ENCODE results near the gene HDAC4. TPM values are rescaled to one million over a fixed set of nuclear protein-coding genes. Genes with fewer than 3 reads are reported as not detected.

Gene HDAC4
- total and polyA plus RNA-seq, 8 donors: 1.7 to 98.8 (median 24.5) TPM

GRCh38 chr2:239226677-239227581 lies 173.9 kb downstream of the HDAC4 start:
- TF ChIP-seq EP300 (IDR thresholded peaks at IDR 0.05) (no peak), POLR2A (IDR thresholded peaks at IDR 0.05) (no peak), POLR2AphosphoS5 (IDR thresholded peaks at IDR 0.05) (no peak)
- TF ChIP-seq, protein P1, sequence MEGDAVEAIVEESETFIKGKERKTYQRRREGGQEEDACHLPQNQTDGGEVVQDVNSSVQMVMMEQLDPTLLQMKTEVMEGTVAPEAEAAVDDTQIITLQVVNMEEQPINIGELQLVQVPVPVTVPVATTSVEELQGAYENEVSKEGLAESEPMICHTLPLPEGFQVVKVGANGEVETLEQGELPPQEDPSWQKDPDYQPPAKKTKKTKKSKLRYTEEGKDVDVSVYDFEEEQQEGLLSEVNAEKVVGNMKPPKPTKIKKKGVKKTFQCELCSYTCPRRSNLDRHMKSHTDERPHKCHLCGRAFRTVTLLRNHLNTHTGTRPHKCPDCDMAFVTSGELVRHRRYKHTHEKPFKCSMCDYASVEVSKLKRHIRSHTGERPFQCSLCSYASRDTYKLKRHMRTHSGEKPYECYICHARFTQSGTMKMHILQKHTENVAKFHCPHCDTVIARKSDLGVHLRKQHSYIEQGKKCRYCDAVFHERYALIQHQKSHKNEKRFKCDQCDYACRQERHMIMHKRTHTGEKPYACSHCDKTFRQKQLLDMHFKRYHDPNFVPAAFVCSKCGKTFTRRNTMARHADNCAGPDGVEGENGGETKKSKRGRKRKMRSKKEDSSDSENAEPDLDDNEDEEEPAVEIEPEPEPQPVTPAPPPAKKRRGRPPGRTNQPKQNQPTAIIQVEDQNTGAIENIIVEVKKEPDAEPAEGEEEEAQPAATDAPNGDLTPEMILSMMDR (IDR thresholded peaks at IDR 0.05): no peak
- H3K4me3 ChIP-seq: no peak overlapping the region
- no peaks in the 10 kb centered on the region for H3K9me3 ChIP-seq
- peak in 1 of 2 donors; percentile 23 for DNase-seq
- intact Hi-C loops (cut with DNase I; ENCODE audit: low total_unique reads): no loop called here
- H3K27ac ChIP-seq: peak overlapping the region; percentile 21 to 93 (median 90)
- peaks cover 45 to 88% (median 63%) of the 10 kb centered on the region in 4 donors for H3K4me1 ChIP-seq
- WGBS, 5 donors: 67 to 79% (median 77%) methylated on average over 13 to 17 of the region's 17 CpGs
- no peaks in the 10 kb centered on the region for H3K27me3 ChIP-seq
- no peaks in the 10 kb centered on the region for H3K36me3 ChIP-seq

DNA sequence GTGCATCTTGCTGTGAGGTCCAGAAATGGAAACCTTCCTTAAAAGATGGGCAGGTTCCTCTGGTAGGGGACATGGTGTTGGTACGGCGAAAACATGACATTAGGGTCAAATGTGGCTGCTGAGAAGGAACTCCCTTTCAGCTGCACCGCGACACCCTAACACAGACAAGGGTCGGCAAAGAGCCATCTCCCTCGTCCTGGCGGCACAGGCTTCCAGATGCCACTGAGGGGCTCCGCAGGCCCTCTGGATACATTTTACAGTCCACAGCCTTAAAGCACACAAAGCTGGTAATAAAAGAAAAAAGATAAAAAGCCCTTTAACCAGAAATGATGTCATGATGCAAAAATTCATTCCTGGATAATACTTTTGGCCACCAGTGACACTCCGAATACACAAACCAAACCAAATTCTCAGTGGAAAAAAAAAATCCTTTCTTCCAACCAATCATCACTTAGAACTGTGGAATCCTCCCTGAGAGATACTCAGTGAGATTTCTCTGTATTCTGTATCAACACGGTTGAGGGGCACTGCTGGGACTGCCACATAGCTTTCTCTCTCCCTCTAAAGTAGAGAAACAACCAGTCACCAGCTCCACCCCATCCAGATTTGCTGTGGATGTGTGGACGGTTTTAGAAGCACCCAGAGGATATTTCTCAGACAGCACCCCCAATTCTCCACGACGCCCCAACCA lies 174.8 kb downstream of the HDAC4 start:
- Histone ChIP-seq H3K4me1 (peaks cover 54 to 88% (median 70%) of the 10 kb centered on the region in 4 donors), H3K4me3 (no peak overlapping the region)
- 63 to 86% (median 68%) methylated on average over 13 of the region's 13 CpGs for WGBS, 5 donors

DNA sequence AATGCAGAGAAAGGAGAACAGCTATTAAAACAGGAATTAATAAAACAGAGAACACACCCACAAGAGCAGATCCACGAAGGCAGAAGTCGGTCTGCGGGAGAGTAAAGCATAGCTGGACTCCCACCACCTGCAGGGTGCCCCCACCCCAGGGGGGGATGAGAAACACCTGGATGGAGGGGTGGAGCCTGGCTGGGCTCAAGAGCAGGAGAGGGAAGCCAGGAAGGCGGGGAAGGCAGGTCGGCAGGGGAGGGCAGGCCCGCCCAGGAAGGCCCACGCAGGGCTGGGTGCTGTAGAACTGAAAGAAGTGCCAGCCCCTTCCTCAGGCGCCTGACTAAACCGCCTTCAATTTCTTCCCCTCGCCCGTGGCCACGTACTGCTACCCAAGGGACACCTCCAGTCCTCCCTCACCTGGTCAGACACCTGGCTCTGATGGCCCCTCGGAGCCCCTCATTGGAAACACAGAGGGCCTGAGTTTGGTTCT lies 175.4 kb downstream of the HDAC4 start:
- whole genome bisulfite sequencing, 5 donors: 69 to 84% (median 76%) methylated on average over 9 to 13 of the region's 13 CpGs
- H3K4me1 ChIP-seq: peaks cover 58 to 88% (median 72%) of the 10 kb centered on the region in 4 donors
- peak in 1 of 2 donors; percentile 25 for DNase-seq
- intact Hi-C loops (cut with DNase I; ENCODE audit: low total_unique reads): no loop called here
- TF ChIP-seq POLR2A (IDR thresholded peaks at IDR 0.05): no peak
- no peak for TF ChIP-seq POLR2AphosphoS5 (IDR thresholded peaks at IDR 0.05)
- no peak for TF ChIP-seq EP300 (IDR thresholded peaks at IDR 0.05)
- TF ChIP-seq, protein P1 (IDR thresholded peaks at IDR 0.05): no peak
- H3K4me3 ChIP-seq: no peak overlapping the region
- no peaks in the 10 kb centered on the region for H3K27me3 ChIP-seq
- H3K36me3 ChIP-seq: no peaks in the 10 kb centered on the region
- H3K9me3 ChIP-seq: no peaks in the 10 kb centered on the region
- peak overlapping the region; percentile 0 to 93 (median 90) for H3K27ac ChIP-seq

More for the DNA sequence above, 174.8 kb downstream of the HDAC4 start:
- Histone ChIP-seq H3K36me3 (no peaks in the 10 kb centered on the region), H3K27me3 (no peaks in the 10 kb centered on the region), H3K9me3 (no peaks in the 10 kb centered on the region), H3K27ac (peak overlapping the region; percentile 21 to 93 (median 90))
- DNase-seq: peak; percentile 21 to 74
- no peak for TF ChIP-seq POLR2A (IDR thresholded peaks at IDR 0.05)
- TF ChIP-seq, protein P1 (IDR thresholded peaks at IDR 0.05): no peak
- TF ChIP-seq POLR2AphosphoS5 (IDR thresholded peaks at IDR 0.05): peak in 1 of 3 donors; percentile 13
- no peak for TF ChIP-seq EP300 (IDR thresholded peaks at IDR 0.05)
- intact Hi-C loops (cut with DNase I; ENCODE audit: low total_unique reads): no loop called here

DNA sequence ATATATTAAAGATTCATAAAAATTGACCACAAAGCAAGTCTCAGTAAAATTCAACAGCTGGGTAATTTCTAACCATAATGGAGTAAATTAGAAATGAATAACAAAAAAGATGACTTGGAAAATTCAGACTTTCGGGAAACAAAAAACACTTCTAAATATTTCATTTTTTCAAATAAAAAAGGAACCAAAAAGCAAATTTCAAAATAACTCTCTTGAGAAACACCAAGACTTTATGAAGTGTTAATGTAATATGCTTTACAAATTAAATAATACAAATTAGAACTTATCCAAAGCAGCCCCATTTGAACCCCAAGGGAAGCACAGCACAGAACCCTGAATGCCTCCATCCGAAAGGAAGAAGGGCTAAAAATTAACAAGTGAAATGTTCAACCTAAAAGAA lies 175.9 kb downstream of the HDAC4 start:
- WGBS, 5 donors: 64 to 91% (median 84%) methylated on average over 2 of the region's 2 CpGs
- H3K9me3 ChIP-seq: no peaks in the 10 kb centered on the region
- peak overlapping the region in 4 of 5 donors; percentile 87 to 93 (median 90) for H3K27ac ChIP-seq
- no peak overlapping the region for H3K4me3 ChIP-seq
- TF ChIP-seq POLR2A (IDR thresholded peaks at IDR 0.05) (no peak), EP300 (IDR thresholded peaks at IDR 0.05) (no peak), POLR2AphosphoS5 (IDR thresholded peaks at IDR 0.05) (no peak)
- TF ChIP-seq, protein P1 (IDR thresholded peaks at IDR 0.05): no peak
- peaks cover 58 to 90% (median 74%) of the 10 kb centered on the region in 4 donors for H3K4me1 ChIP-seq
- H3K36me3 ChIP-seq: no peaks in the 10 kb centered on the region
- intact Hi-C loops (cut with DNase I; ENCODE audit: low total_unique reads): no loop called here
- no peaks in the 10 kb centered on the region for H3K27me3 ChIP-seq
- no peak for DNase-seq

Measured in stomach (tissue), 9 donors.